Cerebellar cortex (tissue), 1 donor: ENCODE results near the gene ZNF778.

Source experiments
- DNase-seq: peaks from one replicate; pipeline ENCODE4 v3.0.0-alpha.2; 2015; ENCODE audit warnings: low spot score

Gene ZNF778

DNA sequence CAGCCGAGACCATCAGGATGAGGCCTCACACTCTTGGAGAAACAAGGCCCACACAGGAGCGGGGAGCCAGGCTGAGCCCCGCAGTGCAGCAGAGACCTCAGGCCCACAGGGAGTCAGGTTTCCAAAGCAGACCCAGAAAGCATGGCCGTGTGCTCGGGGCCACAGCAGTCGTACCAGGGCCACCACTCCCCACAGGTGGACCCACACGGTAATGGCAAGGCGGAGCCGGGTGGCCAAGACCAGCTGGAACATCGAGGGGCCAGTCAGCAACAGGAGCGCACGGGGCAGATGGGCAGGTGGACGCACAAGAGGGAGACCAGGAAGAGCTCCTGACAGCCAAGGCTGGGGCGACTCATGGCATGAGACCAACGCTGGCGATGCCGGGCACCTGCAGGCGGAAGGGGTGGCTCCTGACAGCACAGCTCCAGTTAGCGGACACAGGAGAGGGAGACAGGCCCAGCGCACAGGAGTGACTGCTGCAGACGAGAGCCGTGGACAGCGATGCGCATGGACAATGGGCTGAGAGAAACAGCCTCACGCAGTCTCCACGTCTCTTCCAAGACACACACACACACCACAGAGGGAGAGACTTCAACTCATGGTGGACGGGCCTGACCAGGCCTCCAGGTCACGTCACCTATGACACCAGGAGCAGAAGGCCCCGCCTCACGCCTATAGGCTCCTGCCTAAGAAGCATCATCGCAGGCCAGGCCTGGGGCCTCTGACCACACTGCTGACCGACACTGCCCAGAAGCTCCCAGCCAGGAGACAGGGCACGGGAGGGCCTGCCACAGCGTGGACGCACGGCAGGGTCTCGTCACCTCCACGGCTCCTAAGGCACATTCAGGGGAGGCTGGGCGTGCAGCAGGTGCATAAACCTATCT, 58.6 kb downstream of the ZNF778 start:
- DNase-seq: peak; percentile 74

- no peak for DNase-seq
Measured at GRCh38 chr16:89277049-89277448, 59.5 kb downstream of the ZNF778 start.

DNA sequence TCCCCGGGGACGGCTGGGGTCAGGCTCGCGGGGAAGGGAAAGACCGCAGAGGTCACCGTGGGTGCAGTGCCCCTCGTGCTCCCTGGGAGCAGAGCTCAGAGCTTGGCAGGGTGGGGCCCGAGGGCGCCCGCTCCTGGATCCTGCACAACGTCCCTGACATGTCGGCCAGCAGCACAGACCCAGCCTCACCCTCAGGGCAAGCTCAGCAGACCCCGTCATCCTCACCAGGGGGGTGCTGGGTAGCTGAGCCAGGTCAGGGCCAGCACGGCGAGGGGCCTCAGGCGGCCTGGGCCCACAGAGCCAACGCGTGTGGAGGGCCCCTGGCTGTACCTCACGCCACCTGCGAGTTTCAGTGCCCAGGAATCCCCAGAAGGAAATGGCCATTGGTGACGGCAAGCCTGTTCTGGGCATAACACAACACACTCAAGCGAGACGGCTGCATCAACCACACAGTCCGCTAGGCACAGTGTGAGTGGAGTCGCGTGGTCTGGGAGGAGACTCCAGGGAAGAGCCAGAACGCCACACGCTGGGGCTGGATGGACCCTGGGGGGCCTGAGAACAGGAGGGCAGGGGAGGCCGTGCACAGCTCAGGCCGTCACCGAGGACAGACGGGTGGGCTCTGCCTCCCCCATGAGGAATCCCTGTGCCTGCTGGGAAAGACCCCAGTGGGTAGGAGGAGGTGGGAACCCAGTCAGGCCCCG, 60.3 kb downstream of the ZNF778 start:
- no peak for DNase-seq

DNA sequence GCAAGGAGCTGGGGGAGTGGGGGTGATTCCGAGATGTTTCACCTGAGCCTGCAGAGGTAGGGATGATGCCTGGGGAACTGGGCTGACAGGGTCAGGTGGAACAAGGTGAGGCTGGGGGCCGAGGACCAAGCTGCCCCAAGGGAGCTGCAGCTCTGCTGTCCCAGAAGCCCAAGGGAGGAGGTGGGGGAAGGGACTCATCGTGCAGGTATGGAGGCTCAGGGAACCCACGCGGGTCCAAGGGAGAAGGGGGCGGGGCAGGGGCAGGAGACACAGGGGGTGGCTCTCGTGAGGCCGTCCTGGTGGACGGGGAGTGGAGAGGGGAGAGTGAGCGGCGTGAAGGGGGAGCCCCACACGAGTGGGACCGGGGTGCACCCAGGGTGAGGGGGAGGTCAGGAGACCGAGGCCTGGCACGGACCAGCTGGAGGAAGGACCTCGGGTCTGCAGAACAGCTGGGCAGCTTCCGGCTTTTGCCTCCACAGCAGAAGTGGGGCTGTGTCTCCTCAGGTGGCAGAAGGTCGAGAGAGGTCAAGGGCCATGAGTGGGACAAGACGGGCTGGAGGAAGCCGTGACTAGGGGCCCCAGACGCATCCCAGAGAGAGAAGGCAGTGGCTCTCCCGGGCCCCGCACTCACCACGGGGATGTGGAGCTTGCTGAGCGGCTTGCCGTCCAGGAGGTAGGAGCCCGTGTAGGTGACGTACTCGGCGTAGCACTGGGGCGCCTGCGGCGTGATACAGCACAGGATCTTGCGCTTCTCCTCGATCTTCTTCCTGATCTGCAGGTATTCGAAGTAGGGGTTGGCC, 61.1 kb downstream of the ZNF778 start:
- DNase-seq: no peak

GRCh38 chr16:89279666-89280481, 62.4 kb downstream of the ZNF778 start:
- DNase-seq: no peak

DNA sequence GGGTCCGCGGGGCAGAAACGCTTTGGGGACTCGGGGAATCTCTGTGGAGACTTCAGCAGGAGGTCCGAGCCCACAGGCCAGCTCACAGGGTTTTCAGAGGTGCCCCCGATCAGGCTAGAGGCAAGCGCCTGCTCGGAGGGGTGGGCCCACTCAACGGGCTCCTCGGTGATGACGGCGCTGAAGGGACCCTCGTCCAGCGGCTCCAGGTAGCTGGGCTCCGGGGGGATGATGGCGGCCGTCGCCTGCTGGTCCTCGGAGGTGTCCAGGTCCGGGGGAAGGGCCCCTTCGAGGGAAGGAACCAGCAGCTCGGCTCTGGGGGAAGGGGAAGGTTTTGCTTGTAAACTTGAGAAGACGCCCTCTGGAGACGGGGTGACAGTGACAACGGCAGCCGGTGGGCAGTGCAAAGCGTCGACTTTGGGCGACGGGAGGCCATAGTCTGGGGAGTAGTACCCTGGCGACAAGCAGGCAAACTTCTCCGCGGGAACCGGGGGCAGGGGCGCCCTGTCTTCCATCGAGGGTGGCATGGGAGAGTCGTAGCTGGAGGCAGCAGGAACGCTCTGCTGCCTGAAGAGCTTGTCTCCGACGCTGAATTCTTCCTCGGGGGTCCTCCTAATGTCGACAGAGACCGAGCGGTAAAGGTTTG, 63.2 kb downstream of the ZNF778 start:
- no peak for DNase-seq

GRCh38 chr16:89281189-89281577, 63.7 kb downstream of the ZNF778 start:
- no peak for DNase-seq

GRCh38 chr16:89281829-89282228, 64.3 kb downstream of the ZNF778 start:
- DNase-seq: no peak

DNA sequence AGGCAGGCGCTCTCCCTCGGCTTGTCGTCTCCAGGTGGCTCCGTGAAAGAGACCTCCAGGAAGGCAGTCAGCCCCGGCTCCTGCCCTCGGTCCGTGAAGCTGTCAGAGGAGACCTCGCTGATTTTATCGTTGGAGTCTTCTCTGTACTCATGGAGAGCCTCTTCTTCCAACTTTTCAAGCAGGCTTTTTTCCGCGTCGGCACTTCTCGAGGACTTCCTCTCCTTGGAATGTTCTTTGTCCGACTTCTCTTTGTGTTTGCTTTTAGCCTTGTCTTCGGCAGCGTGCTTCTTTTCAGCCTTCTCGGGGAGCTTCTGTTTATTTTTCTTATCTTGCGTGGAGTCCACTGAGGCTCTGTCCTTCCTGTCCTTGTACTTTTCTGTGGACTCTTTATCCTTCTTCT, 65.0 kb downstream of the ZNF778 start:
- DNase-seq: no peak

DNA sequence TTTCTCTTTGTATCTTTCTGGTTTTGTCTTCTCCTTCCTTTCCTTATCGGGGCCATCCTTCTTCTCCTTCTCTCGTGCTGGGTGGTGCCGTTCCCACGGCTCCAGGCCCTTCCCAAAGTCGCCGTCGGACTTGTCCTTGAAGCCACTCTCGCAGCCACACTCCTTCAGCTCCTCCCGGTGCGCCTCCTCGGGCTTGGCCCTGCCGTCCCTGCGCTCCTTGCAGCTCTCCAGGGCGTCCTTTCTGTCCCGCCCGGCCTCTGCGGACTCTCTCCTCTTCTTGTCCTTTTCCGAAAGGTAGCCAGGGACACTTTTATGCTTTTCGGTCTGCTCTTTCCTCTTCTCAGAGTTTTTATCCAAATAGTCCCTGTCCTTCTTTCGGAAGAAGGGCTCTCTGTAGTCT, 65.9 kb downstream of the ZNF778 start:
- DNase-seq: no peak

DNA sequence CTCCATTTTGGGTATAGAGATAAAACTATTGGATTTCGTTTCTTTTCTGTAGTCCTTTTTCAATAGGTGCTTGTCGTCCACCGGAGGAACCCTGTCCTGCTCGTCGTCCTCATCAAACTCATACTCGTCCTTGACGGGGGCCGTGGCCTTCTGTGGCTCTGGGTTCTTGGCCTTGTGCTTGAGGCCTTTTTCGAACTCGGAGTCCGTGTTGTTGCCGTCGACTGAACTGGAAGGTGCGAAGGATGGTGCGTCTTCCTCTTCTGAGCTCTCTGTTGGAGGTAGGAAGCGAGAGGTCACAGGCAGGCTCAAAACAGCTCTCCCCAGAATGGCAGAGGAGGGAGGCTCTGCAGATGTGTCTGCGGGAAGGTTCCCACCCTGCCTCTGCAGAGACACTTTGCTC, 67.9 kb downstream of the ZNF778 start:
- DNase-seq: no peak

DNA sequence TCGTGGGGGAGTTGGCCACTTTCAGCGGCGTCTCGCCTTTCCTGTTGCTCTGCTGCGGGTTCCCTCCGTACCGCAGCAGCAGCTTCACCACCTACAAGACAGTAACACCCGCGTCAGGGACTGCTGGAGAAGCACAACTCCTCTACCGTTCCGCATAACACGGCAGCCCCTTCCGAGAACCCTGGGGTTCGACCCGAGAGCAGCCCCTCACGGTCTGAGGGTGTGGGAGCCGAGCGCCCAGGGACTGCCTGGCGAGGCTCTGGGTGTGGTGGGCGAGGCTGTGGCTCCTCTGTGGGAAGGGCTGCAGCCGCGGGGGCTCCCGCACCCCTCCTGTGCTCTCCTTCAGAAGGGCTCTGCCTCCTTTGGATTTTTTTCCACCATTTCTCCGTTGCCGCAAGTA, 68.6 kb downstream of the ZNF778 start:
- DNase-seq: no peak
